ENCODE results near the gene SDHD.
"Not testable (repeated sequence)": the region's sequence is repeated elsewhere in the genome, so short reads cannot be mapped to it uniquely, and the experiment has no call there.

SDHD gene

DNA sequence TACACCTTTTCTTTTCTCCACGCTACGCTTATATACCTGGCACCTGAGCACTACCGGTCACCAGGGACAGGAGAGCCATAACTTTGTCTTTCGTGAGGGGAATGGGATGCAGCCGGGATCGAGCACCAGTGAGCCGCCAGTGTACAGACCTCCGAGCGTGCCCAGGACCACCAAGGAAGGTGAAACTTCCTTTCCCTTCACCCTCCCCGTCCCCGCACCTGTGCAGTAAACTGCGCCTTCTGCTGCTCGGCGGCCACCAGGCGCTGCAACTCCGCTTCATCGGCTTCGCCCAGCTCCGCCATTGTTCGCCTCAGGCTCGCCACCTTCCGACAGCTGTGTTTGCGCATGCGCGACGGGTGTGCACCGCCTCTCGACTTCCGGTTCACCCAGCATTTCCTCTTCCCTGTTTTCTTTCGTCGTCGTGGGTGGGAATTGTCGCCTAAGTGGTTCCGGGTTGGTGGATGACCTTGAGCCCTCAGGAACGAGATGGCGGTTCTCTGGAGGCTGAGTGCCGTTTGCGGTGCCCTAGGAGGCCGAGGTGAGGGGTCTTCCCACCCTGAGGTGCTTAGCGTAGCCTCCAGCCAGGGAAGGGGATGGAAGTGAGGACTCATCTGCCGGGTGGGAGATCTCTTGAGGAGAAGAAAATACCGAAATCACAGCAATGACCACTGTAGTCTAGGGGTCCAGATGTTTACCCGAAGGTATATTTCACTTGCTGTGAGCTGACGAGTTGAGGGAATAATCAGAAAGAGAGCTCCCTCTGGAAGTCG, at the start of gene SDHD, which contains the start of gene TIMM8B:
Gene SDHD, plus strand, starts transcription at position 452 of the 770 bp plus-strand sequence. Its CDS starts 35 bp downstream, at position 487.
Gene TIMM8B, minus strand, starts transcription at position 335 of the 770 bp plus-strand sequence. Its CDS starts 33 bp downstream, at position 302.
- peak; percentile 89 for DNase-seq

DNA sequence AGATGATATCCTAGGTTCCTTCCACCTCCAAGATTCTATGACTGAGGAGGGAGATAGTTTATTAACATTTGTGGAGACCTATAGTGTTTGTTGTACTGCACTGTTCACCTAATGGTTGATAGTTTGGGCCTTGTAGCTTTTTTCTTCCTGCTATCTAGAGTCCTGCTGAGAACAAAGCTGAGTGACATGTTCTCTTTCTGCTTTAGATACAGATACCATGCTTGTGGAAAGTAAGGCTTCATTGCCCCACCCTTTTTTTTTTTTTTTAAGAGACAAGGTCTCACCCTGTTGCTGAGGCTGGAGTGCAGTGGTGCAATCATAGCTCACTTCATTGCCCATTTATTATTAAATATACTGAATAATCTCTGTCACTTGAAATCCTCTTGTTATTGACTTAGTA, 49.1 kb upstream of the SDHD start:
- no peak for DNase-seq

DNA sequence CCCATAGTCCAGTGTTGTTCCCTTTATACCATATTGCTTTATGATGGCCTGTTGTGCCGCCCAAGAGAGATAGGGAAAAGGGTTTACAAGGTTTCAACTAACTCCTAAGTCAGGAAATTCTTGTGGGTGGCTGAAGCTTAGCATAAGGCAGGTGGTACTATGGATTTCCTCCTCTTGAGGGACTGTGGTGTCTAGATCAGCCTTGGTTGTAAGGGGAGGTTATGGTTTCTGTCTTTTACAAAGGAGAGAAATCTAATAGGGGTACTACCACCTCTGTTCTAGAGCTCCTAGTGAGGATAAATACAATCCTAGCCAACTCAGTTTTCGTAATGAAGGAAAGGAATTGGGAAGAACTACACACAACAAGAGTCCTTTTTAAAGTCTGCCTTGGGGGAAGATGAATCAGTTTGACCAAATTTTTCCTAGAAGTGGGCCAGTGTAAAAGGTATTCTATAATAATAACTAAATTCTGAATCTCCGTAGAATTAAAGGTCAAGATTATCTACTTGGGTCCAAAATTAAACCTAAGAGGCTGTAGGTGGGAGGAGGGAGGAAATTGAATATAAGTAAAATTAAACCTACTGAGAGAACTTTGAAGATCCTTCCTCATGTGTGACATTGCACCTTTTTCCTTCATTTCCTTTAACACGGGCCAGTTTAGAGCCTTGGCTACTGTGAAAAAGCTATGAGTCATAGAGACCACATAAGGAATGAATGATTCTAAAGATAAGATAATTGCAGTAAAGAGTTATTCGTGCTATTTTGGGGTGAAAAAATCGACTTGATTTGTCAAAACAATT, 44.3 kb upstream of the SDHD start:
- no peak for DNase-seq

DNA sequence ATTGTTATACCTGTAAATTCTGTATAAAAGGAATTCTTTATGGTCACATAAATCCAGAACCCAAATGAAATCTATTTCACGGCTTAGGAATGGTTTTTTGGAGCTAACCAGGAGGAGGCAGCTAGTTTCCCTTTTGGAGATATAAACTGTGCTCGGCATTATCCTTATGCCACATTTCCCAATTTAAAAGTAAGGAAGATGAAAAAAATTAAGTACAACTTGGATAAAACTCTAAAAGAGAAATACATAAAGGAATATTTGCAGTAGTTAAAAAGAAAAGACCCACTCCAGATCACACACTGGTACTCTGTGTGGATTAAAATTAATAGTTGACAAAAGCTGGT, 43.7 kb upstream of the SDHD start:
- no peak for DNase-seq

DNA sequence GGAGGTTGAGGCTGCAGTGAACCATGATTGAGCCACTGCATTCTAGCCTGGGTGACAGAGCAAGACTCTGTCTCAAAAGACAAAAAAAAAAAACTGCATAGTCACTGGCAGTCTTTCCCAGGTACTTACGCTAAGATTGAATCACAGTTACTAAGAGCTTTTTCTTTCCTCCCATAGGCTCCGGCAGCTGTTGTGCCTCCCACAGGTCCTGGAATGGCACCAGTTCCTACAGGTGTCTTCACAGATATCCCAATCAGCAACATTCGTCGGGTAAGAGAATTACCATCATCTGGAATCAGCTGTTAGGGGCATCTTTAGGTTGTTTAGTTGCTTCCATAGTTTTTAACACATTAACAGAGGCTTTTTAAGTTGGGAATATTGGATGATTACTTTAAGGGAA, 41.7 kb upstream of the SDHD start:
- DNase-seq = no peak

DNA sequence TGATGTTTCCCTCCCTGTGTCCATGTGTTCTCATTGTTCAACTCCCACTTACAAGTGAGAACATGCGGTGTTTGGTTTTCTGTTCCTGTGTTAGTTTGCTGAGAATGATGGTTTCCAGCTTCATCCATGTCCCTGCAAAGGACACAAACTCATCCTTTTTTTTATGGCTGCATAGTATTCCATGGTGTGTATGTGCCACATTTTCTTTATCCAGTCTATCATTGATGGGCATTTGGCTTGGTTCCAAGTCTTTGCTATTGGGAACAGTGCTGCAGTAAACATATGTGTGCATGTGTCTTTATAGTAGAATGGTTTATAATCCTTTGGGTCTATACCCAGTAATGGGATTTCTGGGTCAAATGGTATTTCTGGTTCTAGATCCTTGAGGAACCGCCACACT, 40.0 kb upstream of the SDHD start:
- not testable (repeated sequence) for DNase-seq

DNA sequence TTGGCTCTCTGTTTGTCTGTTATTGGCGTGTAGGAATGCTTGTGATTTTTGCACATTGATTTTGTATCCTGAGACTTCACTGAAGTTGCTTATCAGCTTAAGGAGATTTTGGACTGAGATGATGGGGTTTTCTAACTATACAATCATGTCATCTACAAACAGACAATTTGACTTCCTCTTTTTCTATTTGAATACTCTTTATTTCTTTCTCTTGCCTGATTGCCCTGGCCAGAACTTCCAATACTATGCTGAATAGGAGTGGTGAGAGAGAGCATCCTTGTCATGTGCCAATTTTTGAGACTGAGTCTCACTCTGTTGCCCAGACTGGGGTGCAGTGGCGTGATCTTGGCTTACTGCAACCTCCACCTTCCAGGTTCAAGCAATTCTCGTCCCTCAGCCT, 38.4 kb upstream of the SDHD start:
- not testable (repeated sequence) for DNase-seq

DNA sequence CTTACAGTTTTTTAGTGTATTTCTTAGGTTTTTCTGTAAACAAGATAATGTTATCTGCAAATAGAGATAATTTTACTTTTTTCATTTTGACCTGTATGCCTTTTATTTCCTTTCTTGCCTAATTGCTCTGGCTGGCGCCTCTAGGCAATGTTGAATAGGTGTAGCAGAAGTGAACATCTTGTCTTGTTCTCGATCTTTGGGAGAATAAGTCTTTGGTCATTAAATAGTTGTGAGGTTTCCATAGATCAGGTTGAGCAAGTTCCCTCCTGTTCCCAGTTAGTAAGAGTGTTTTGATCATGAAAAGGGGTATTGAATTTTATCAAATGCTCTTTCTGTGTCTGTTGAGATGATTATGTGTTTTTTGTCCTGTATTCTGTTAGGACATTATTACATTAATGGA, 36.9 kb upstream of the SDHD start:
- DNase-seq = no peak

DNA sequence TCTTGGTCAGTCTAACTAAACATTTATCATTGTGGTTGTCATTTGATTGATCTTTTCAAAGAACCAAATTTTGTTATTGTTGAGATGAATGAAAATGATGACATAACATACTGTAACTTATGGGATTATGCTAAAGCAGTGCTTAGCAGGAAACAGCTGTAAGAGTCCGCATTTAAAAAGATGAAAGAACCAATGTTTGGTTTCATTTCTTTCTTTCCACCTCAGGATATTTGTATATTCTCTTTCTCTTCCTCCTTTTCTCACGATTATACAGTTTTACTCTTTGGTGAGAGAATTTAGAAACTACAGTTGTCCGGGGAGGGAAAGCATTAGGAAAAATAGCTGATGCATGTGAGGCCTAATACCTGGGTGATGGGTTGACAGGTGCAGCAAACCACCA, 36.0 kb upstream of the SDHD start:
- DNase-seq = no peak

DNA sequence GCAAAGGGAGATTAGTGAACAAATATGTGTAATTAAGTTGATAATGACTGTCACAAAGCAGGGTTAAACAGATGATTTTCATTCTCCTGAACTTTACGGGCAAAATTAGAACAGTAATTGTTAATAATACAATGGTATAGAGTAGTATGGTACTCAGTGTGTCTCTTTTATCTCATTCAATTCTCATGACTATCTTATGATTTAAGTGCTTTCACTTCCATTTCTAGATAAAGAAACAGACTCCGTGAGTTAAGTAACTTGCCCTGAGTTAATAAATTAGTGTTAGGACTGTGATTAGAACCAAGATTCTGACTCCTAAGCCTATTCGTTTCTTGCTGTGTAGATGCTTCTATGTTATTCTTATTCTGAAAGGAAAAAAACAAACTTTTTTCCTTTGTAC, 34.9 kb upstream of the SDHD start:
- no peak for DNase-seq

DNA sequence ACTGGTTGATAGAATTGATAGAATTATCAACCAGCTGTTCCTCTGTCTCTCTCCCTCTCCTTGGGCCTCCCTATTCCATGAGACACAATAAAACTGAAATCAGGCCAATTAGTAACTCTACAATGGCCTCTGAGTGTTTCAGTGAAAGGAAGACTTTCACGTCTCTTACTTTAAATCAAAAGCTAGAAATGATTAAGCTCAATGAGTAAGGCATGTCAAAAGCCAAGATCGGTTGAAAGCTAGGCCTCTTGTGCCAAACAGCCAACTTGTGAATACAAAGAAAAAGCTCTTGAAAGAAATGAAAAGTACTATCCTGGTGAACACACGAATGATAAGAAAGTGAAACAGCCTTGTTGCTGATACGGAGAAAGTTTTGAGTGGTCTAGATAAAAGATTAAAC, 29.5 kb upstream of the SDHD start:
- no peak for DNase-seq

DNA sequence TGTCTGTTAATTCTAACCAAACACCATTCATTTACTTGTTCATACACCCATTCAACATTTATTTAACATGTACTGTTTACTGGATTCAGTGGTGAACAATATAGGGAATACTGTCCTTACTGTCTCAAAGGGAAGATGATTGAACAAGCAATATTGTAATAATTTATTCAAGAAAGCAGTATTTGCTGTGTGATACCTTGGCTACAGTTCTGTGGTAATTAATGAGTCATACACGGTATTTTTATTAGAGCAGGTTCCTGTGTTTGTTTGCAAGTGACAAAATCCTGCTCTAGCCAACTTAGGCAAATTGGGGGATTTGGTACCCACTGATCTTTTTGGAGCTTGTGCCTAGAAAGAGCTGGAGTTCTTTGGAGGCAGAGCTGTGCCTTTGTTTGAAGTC, 28.6 kb upstream of the SDHD start:
- no peak for DNase-seq

DNA sequence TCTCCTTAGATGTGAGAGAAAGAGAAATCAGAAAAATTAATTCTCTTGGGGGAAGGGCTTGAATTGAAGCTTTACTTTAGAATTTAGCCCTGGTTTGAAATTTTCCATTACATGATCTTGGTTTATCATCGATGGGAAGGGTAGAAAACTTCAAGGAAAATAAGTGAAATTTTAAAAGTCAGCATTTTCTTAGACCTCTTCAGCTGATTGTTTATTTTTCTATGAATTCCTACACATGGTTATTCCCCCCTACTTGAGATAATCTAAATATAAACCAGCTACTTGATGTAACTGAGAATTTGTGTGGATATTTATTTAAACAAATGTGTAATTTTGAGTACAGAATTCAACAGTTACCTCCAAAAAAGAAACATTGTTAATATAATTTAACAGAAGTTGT, 23.8 kb upstream of the SDHD start:
- no peak for DNase-seq

DNA sequence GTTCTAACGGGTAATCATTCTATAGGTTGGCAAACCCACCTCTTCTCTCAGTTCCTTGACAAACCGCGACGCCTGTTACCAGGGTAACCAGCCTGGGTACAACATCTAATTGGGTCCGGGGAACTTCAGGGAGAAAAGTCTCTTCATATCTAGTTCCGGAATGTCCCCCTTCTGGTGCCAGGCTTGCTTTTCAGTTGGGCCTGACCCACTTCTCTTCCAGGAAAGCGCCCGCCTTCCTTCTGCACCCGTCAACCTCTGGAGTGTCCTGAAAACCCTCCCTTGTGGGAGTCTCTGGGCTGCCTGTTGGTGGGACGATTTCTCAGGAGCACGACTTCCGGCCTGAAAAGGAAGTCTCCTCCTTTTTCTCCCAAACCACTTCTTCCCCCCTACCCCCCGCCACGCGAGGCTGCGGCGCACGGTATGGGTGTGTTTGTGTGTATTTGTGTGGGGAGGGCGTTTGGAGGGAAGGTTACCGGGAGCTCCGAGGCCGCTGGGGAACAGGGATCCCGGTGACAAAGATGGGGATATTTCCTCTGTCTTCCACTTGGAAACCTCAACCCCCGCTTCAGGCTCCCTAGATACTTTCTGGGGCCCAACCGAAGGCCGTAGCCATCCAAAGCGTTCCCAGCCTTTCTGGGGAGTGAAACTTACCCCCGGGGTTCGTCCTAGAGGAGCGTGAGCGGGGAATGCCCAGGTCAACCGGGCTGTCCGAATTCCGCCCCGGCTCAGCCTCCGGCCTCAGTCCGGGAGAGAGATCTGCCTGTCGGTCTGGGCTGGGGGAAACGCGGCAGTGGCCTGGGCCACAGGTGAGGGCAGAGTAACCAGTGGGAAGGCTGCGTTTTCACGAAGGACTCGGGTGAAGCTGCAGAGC, 12.5 kb upstream of the SDHD start, which contains the start of the genes NKAPD1 and PIH1D2:
Gene NKAPD1, plus strand, starts transcription at position 359 of the 871 bp plus-strand sequence. CDS start 1,276 bp downstream, outside the sequence.
Gene PIH1D2, minus strand, starts transcription at position 77 of the 871 bp plus-strand sequence. CDS start 843 bp downstream, outside the sequence.
- peak; percentile 74 for DNase-seq

DNA sequence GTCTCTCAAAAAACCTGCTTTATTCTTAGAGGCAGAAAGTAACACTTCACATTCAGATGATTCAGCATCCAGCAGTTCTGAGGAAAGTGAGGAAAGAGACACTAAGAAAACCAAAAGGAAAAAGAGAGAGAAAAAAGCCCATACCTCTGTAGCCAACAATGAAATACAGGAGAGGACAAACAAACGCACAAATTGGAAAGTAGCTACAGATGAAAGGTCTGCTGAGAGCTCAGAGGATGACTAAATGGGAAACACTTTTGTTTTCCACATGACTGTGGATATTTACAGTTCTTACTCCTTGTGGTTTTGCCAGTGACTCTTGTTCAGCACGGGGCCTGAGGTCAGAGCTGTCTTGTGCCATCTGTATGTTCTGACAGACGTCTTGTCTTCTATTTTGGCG, 3.9 kb upstream of the SDHD start:
- DNase-seq = no peak

DNA sequence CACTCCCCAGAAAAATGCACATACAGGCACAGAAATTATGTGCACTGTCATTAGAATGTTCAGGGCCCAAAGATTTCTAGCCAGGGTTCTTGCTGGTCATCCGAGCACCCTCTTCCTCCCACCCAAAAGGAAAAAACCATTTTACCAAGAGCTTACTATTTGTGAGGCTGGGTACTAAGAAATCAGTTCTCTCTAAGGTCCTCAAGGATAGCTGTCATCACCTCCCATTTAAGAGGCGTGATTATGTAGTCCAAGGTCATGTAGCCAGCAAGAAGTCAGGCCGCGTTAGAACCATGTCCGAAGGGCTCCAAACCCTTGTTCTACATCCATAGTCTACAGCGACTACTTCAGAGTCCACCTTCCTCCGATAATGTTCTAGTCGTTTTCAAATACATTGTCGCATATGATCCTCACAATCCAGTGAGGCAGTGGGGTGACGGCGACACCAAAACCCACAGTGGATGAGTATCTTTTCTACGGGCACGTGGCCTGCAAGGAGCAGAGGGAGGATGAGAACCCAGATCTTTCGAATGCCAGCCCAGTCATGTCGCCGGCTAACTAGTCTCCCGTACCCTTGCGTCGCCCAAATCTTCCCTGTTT, 751 bp upstream of the SDHD start:
- DNase-seq = no peak

DNA sequence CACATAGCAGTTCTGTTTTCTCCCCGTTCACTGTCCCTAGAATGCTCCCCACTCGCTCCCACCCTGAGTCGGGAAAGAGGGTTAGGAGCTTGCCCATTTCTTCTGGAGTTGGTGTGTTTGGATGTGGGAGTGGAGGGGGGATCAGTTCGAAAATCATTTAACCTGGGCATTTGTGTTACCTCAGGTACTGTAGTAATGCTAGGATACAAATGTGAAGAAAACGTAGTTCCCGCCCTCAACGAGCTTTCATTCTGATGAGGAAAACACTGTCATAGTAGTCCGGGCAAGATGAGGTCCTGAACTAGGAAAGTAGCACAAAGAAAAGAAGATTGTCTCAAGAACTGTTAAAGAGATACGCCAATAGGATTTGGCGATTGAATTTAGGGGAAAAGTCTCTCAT, 539 bp downstream of the SDHD start:
- no peak for DNase-seq

DNA sequence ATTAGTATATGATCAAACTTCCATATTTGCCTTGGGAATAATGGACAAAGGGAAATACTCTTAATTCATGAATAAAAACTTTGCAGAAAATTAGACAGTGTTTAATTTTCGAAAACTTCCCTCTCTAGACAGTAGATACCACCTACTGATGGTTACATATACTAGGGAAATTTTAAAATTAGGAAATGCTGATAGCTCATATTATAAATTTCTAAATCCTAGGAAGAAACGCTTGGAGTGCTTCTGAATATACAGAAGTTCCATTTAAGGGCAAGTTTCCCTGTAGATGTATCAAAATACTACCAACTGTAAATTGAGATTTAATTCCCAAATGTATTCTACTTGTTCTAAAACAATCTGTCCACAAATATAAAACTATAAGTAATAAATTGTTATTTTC, 8.6 kb downstream of the SDHD start:
- not testable (repeated sequence) for DNase-seq

DNA sequence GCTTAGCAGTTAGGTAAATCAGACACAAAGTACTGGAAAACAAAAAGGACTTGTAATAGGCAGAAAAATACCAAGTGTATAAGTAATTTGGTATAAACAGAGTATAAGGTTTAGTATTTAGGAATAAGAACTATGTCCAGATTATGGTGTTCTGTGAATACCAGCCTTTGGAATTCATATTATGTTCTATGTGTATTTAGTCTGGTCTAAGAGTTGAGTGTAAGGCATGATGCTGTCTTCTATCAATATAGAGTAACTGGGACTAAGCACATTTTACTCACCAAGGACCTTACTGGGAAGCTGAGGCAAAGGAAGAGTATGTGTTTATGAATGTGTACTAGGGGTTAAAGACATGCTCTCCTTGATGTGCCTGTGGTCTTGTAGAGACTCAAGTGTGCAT, 9.5 kb downstream of the SDHD start:
- DNase-seq = no peak

DNA sequence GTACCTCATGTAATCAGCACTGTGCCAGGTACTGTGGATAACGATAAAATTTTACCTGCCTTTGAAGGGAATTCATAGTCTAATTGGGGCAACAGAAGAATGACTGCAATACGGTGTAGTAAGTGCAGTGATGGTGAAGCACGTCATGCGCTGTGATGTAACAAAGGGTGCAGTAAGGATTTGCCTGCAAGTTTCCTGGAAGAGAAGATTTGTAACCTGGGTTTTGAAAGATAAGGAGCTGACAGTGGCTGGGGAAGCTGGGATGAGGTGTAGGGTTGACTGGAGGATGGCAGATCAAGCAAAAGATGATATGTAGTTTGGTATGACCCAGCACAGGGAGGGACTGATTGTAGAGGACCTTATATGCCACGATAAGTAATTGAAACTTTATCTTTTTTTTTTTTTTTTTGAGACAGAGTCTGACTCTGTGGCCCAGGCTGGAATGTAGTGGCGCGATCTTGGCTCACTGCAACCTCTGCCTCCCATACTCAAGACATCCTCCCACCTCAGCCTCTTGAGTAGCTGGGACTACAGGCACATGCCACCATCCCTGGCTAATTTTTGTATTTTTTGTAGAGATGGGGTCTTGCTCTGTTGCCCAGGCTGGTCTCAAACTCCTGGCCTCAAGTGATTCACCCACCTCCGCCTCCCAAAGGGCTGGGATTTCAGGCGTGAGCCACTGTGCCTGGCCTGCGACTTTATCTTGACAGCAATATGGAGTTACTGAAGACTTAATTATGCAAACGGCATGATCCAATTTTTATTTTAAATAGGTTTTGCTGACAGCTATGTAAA, 11.3 kb downstream of the SDHD start:
- no peak for DNase-seq

DNA sequence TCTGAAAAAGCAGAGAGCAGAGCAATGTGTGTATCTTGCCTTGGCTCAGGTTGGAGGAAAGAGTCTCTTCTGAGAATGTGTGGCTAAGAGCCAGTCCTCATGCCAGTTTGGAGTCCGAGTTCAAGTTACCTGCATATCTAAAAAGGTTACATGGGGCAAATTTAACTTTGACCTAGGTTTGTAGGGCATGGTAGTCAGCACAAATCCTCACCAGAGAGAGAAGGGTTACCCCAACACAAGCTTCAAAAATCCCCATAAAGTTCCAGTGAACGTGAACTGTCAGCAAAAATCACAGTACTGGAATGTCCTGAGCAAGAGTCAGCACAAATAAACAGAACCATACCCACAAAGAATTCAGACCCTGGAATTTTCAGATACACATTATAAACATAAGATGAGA, 13.8 kb downstream of the SDHD start:
- no peak for DNase-seq

DNA sequence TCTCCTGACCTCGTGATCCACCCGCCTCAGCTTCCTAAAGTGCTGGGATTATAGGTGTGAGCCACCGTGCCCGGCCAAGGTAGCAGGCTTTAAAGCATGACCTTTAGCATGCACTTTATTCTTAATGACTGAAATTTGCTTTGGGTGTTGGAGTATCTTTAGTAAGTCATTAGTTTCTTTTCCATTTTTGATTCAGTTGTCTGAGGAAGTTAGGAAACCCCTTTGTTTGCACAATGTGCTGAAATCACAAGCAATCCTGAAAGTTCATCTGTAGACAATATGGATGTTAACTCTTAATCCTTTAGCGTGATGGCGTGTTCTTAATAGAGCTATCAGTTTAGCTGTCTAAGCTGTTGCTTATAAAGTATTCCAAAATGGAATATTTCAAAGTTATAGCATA, 16.8 kb downstream of the SDHD start:
- DNase-seq = no peak

Measured in NCI-H748 treated with DMSO at 0.1 percent for 48 hours (cell line).